Osteocyte (in vitro differentiated cells): ENCODE results near the gene RBM23. TPM values are rescaled to one million over a fixed set of nuclear protein-coding genes. Genes with fewer than 3 reads are reported as not detected.
A peak's percentile ranks its signal among the peaks of the same experiment; 100 is the strongest.

Source experiments
- DNase-seq: peaks from one replicate; pipeline ENCODE4 v3.0.0; 2021; ENCODE audit warnings: mixed read lengths; ENCODE audit not compliant: unreplicated experiment; ENCODE audit errors: extremely low spot score
- H3K27ac Mint-ChIP-seq: one replicate; pipeline ENCODE4 v1.8.0; 2021; ENCODE audit warnings: mild to moderate bottlenecking, mixed read lengths; ENCODE audit not compliant: unreplicated experiment
- H3K27me3 Mint-ChIP-seq: one replicate; pipeline ENCODE4 v1.8.0; 2021; ENCODE audit warnings: mixed read lengths; ENCODE audit not compliant: unreplicated experiment
- H3K36me3 Mint-ChIP-seq: one replicate; pipeline ENCODE4 v1.8.0; 2021; ENCODE audit warnings: mixed read lengths; ENCODE audit not compliant: unreplicated experiment
- H3K4me1 Mint-ChIP-seq: one replicate; pipeline ENCODE4 v1.8.0; 2021; ENCODE audit warnings: mixed read lengths; ENCODE audit not compliant: unreplicated experiment
- H3K4me3 Mint-ChIP-seq: one replicate; pipeline ENCODE4 v1.8.0; 2021; ENCODE audit warnings: mild to moderate bottlenecking, moderate library complexity, mixed read lengths; ENCODE audit not compliant: unreplicated experiment
- H3K9me3 Mint-ChIP-seq: one replicate; pipeline ENCODE4 v1.8.0; 2021; ENCODE audit warnings: mixed read lengths; ENCODE audit not compliant: unreplicated experiment
- CTCF ChIP-seq: fragments of 200-600 bp; sonication (generic); IDR thresholded peaks from 2 replicates; pipeline ENCODE4 v1.5.0; 2021; ENCODE audit warnings: antibody characterized with exemption, mild to moderate bottlenecking, moderate library complexity
- total RNA-seq: library from RNA; stranded (reverse); gene quantifications from 2 replicates; pipeline ENCODE4 v1.2.1, GENCODE V29; 2021

Gene RBM23
- total RNA-seq, 1 donor from 2014 or later = 93.3 TPM

GRCh38 chr14:22850944-22851764 lies 67.8 kb downstream of the RBM23 start:
- H3K9me3 Mint-ChIP-seq = no peaks in the 10 kb centered on the region
- no peak for TF ChIP-seq CTCF
- no peaks in the 10 kb centered on the region for H3K27me3 Mint-ChIP-seq
- no peak for DNase-seq
- peaks cover 65% of the 10 kb centered on the region for H3K4me1 Mint-ChIP-seq
- peaks cover 11% of the 10 kb centered on the region for H3K36me3 Mint-ChIP-seq
- H3K27ac Mint-ChIP-seq = peak overlapping the region; percentile 85
- H3K4me3 Mint-ChIP-seq = no peak overlapping the region

GRCh38 chr14:22849212-22849819 lies 69.6 kb downstream of the RBM23 start:
- no peaks in the 10 kb centered on the region for H3K27me3 Mint-ChIP-seq
- no peaks in the 10 kb centered on the region for H3K9me3 Mint-ChIP-seq
- peaks cover 25% of the 10 kb centered on the region for H3K36me3 Mint-ChIP-seq
- H3K27ac Mint-ChIP-seq = peak overlapping the region; percentile 96
- no peak for DNase-seq
- H3K4me3 Mint-ChIP-seq = no peak overlapping the region
- H3K4me1 Mint-ChIP-seq = peaks cover 78% of the 10 kb centered on the region
- TF ChIP-seq CTCF = no peak

- peak; percentile 95 for DNase-seq
- Mint-ChIP-seq H3K4me1 (peaks cover 75% of the 10 kb centered on the region), H3K36me3 (peaks cover 25% of the 10 kb centered on the region), H3K4me3 (peak overlapping the region; percentile 43), H3K27ac (peak overlapping the region; percentile 96), H3K27me3 (no peaks in the 10 kb centered on the region), H3K9me3 (no peaks in the 10 kb centered on the region)
- TF ChIP-seq CTCF = no peak
These were observed 70.4 kb downstream of the RBM23 start for GRCh38 chr14:22848351-22849164.

- TF ChIP-seq CTCF = peak; percentile 11
- Mint-ChIP-seq H3K27me3 (no peaks in the 10 kb centered on the region), H3K36me3 (peaks cover 30% of the 10 kb centered on the region), H3K27ac (peak overlapping the region; percentile 96), H3K9me3 (no peaks in the 10 kb centered on the region), H3K4me1 (peaks cover 68% of the 10 kb centered on the region), H3K4me3 (peak overlapping the region; percentile 43)
- DNase-seq = no peak
These were observed 71.1 kb downstream of the RBM23 start for GRCh38 chr14:22847661-22848341.
